IPS DF 4.7 (cell line): ENCODE results near the gene EPHA2.
A peak's percentile ranks its signal among the peaks of the same experiment; 100 is the strongest.

Source experiments
- DNase-seq: peaks from one replicate; pipeline ENCODE4 v3.0.0-alpha.2; 2013; ENCODE audit warnings: low spot score; ENCODE audit errors: extremely low read depth

The EPHA2 gene

DNA sequence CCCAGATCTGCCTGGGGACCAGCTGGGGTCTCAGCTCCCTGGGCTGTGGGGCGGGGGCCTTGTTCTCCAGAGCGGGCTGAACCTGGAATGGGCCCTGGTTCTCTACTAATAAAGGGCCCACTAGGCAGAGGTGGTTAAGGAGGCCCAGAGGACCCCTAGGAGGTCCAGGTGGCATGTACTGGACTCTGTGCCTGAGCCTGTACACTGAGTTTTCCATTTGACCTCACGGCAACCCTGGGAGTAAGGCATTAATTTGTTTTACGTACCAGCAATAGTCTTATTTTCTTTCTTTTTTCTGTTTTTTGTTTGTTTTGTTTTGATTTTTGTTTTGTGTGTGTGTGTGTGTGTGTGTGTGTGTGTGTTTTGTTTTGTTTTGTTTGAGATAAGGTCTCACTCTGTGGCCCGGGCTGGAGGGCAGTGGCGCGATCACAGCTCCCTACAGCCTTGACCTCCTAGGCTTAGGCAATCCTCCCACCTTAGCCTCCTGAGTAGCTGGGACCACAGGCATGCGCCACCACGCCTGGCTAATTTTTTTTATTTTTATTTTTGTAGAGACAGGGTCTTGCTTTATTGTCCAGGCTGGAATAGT lies 62.9 kb downstream of the EPHA2 start:
- no peak for DNase-seq

DNA sequence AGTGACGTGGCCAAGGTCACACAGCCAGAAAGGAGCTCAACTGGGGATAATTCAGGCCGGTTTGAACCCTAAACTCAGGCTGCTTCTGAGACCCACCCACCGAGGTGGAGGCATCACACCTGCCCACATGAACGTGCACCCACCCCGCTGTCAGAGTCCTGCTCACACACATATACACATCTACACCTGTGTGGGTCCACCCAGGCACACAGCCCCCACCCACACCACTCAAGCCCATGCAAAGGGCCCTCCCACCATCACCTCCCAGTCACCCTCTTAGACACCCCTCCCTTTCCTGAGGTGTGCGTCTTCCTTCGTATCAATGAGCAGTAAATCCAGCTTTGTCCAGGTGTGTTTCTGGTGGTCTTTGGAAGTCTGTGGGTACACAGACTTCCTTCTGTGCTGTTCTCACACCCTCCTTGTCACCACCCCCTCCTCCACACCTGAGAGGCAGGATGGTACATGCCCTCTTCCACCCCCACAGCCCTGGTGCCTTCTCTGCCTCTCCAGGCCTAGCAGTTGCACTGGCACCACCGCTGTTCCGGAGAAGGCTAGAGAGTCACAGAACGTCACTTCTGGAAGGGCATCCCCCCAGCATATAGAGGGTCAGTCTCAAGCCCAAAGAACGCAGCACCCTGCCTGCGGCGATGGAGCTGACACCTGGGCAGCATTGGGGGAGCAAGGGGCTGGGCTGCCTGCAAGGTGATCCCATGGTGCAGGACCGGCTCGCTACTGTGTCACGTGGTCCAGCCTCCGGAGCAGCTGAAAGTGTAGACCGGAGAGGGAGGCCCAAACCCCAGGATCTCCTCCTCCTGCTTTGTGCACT lies 63.6 kb downstream of the EPHA2 start:
- no peak for DNase-seq

DNA sequence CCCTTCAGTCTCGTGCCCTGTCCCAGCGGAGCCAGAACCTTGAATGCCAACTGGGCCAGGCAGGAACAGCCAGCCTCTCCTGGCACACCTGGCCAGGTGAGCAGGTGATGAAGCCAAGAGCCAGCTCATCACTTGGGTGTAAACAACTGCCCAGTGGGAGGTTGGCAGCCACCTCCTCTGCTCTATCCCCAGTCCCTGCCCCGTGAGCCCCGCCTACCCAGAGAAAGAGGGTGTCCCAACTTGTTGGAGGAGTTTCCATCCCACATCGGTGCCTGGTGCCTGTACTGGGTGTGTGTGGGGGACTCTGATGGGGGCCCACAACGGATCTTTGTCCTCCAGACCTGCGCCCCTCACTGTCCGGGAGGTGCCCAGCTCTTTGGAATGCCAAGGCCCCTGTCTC lies 64.6 kb downstream of the EPHA2 start:
- DNase-seq: no peak

DNA sequence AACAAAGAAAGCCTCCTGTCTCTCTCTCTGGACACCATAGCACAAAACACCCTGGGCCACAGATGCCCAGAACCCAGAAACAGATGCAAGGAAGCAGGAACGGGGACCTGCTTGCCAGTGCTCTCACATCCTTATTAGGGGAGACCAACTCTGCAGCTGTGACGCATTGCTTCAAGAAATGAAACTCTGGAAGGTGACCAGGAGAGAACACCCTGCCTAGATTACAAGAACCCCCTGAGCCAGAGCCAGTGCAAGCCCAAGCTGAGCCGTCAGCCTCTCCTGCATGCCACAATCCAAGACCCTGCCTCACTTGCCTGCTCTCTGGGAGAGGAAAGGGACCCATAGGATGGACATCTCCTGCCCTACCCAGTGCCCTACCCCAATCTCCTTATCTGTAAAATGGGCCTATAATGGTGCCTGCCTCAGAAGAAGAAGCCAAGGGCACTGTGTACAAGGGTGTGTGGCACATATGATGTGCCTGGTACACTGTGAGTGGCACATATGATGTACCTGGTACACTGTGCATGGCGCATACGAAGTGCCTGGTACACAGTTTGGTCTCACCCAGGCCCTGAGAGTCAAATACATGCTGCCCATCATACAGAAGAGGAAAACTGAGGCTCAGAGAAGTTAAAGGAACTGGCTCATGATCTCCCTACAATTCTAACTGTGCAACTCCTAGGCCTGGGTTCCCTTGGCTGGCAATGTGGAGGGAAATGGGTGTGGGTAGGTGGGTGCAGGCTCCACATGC lies 65.6 kb downstream of the EPHA2 start:
- DNase-seq: no peak

DNA sequence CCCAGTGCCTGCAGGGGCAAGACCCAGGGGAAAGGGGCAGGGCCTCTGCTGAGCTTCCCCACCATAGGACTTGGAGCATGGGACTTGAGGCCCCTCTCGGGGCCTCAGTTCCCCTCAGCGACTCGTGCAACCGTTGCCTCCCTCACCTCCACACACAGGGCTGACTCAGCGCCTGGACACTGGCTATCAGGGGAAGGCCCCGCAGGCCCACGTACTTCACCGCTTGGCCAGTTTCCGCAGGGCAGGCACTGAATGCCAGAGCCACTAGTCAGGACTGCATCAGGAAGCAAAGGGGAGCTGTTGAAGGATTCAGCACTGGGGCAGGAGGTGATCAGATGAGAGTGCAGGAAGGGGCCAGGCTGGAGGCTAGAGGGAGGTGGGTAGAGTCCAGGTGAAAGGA lies 66.9 kb downstream of the EPHA2 start:
- DNase-seq: no peak

DNA sequence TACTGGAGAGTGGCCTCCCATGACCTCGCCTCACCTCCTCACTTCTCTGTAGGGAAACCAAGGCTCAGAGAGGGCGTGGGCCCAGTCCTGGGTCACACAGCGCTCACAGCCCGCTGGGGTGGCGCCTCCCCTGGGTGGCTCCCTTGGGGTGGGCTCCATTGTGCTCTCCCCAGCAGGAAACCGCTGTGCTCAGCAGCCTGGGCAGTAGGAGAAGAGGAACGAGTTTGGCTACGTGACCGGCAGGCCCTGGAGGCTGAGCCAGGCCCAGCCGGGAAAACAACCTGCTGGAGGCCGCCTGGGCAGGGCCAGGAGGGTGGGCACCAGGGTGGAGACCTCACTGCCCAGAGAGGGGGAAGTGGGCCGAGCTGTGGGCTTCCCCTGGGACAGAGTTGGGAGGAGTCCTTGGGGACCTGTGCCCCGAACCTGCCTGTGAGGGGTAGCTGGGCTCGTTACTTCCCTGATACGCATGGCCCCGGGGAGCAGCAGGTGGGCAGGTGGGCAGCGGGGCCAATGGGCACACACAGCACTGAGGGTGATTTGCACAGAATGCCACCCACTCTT lies 67.4 kb downstream of the EPHA2 start:
- DNase-seq: no peak

DNA sequence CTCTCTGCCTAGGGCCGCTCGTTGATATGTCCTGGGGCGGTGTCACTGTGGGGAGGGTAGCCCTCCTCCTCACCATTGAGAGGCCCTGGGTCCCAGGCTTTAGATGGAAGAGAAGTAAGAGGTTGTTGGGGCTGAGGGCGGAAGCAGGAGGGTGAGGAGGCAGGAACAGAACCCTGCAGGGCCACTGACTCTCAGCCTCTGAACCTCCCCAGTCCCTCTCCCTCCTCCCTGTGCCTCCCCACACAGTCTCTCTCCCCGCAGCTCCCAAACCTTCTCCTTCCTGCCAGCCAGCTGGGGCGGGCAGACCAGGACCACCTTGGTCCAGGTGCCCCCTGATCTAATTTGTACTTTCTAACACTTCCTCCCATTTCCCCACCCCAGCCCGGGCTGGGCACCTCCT lies 68.1 kb downstream of the EPHA2 start:
- no peak for DNase-seq

DNA sequence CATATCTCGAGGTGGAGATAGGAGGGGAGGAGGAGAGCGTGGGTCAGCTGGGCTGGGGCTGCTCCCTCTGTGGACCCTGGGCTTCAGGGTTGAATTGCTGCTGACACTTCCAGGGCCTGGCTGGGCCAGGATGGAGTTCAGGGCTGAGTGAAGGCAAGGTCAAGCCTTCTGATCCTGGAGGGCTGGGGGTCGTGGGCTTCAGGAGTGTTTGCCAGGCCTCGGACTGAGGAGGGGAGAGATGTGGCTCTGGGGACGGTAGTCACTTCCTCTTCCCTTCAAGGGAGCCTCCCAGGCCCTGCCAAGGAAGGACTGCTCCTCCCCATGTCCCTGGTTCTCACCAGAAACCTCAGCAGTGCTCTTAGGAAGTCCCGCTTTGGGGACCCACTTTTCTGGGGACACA lies 70.3 kb downstream of the EPHA2 start:
- no peak for DNase-seq

DNA sequence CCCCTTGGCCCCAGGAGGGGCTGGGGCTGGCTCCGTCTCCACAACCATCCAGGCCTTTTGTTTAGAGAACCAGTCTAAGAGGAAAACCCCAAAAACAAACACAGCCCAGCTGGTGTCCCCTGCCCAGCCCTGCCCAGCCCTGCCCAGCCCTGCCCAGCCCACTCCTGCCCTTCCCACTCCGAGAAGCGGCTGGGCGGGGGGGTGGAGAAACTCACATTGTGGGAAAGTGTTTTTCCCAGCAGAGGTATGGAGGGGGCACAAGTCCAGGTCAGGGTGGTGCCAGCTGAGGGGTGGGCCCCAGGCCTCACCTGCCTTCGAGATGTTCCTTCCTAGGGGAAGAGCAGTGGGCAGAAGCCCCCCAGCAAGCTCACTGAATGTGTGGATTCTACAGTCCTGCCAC lies 72.4 kb downstream of the EPHA2 start:
- DNase-seq: no peak

DNA sequence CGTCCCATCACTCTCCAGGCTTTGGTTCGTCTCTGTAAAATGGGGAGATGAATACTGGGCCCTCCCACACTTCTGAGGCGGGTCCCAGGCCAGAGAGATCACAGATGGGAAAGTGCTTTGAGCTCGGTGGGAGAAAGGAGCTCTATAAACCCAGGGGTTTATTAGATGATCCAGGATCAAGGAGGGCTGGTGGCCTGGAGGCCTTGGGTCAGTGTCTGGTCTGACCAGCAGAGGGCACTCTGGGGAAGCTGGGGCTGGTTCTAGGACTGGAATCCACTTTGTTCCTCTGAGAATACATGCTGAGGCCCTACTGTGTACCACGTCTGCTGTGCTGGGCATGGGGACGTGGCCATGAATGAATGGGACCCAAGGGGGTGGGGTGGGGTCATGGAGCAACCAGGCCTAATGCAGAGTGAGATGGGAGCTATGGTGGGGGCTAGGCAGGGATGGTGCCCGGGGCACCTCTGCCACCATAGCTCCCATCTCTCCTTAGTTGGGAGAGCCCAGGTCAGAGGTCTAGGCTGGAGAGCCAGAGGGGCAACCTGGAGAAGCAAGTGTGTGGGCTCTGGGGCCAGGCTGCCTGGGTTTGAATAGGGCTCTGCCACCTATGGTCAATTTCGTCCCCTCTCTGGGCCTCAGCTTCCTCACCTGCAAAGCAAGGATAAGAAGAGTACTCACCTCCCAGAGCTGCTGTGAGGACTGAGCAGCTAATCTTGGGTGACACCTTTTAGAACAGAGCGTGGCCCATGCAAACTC lies 73.4 kb downstream of the EPHA2 start:
- DNase-seq: peak; percentile 60

DNA sequence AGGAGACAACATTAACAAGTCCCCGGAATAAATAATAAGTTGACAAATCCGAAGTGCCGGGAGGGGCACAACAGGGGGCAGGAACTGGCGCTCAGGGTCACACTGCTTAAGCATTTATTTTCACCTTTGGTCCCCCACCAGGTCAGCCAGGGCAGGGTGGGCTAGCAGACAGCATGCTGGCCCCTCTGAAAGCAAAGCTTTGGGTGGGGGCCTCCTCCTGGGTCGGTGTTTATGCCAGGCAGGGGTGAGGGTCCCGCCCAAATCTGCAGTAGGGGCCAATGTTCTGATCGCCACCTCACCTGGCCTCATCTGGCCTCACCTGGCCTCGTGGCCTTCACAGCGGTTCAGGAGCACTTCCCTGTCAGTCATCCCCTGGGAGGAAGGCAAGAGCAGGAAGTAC lies 74.2 kb downstream of the EPHA2 start:
- DNase-seq: no peak

DNA sequence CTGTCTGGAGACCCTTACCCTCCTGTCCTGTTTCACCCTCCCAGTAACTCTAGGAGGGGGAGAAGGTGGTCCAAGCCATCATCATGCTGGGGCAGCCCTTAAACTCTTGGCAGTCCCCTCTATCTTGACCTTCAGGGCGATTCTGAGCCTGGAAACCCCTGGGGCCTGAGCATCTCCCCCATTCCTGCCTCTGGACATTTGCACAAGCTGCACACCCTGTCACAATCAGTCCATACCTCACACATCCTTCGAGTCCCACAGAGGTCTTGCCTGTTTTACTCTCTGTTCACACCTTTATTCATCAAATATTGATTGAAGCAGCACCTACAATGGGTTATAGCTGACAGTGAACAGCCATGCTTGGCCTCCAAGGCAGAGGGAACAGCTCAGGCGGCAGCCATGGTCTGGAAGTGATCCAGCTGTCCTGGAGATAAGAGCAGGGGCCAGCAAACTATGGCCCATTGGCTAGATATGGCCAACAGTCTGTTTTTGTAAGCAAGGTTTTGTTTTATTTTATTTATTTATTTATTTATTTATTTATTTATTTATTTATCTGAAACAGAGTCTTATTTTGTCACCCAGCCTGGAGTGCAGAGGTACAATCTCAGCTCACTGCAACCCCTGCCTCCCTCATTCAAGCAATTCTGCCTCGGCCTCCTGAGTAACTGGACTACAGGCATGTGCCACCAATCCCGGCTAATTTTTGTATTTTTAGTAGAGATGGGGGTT lies 75.3 kb downstream of the EPHA2 start:
- no peak for DNase-seq

DNA sequence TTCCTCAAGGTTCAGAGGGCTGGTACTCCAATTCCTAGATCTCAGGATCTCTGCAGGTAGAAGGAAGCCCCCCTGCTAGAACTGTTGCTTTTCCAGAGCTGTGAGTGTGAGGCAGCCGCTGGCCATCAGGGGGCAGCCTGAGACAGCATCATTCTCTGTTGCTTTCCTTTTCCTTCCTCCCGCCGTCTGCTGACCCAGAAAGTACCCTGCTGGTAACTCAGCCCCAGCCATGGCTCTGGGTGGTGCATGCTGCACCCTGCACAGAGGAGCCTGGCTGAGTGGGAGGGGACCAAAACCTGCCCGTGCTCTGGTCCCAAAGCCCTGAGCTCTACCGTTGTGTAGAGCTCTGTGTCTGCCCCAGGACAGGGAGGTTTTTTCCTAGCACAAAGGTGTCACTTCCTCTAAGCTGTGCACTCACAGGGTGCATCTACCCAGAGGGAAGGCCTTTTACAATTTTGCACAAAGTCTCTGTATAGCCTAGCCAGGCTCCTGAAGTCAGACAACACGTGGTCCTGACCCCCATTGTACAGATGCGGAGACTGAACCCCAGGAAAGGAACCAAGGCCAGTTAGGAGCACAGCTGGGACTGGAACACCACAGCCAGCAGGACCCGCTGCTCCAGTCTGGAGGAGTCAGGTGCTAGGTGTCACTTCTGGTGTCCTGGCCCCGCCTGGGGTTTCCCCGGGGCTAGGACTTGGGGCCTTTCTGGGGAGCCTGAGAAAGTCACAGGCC lies 76.8 kb downstream of the EPHA2 start:
- peak; percentile 56 for DNase-seq

DNA sequence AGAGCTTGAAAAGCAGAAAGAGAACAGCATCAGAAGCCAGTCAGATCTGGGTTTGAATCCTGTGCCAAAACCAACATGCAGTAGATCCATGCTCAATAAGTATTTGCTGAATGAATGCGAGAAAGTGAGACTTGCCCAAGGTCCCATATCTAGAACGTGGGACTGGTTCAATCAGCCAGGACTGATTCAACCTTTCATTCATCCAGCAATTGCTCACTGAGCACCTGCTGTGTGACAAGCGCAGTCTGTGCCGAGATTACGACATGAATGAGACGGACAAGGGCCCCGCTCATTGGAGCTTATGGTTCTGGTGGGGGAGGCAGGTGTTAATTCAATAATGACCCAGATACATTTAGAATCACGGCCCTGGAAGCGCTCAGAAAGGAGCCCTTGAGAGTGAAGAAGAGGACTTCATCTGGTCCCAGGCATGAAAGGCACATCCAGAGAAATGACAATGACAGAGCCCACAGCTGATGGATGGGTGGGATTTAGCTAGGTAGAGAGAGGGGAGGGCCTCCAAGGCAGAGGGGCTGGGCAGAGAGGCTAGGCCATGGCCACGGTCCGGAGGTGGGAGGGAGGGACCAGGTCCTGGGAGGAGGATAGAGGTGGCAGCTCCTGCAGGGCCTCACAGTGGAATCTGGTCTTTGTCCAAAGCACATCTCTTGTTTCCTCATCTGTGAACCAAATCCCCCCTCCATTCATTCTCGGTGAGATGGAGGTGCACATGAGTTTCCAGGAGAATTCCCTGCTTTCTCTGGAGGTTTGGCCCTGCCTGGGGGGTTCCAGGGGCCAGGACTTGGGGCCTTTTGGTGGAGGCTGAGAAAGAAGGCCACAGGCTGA lies 78.2 kb downstream of the EPHA2 start:
- no peak for DNase-seq

DNA sequence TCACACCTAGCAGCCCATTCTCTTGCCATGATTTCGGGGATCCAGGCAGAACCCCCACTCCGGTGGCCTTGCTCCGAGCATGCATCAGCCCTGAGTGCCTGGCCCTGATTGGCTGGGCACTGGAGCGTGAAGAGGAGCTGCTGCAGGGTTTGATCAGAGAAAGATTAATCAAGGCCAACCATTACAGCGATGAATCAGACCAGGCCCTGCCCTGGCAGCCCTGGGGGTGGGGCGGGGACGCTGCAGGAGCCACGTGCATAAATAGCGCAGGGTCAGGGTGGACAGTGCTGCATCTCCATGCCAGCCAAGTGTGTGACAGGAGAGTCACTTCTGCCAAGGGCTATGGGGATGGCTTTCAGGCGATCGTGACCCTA lies 79.0 kb downstream of the EPHA2 start:
- DNase-seq: no peak

DNA sequence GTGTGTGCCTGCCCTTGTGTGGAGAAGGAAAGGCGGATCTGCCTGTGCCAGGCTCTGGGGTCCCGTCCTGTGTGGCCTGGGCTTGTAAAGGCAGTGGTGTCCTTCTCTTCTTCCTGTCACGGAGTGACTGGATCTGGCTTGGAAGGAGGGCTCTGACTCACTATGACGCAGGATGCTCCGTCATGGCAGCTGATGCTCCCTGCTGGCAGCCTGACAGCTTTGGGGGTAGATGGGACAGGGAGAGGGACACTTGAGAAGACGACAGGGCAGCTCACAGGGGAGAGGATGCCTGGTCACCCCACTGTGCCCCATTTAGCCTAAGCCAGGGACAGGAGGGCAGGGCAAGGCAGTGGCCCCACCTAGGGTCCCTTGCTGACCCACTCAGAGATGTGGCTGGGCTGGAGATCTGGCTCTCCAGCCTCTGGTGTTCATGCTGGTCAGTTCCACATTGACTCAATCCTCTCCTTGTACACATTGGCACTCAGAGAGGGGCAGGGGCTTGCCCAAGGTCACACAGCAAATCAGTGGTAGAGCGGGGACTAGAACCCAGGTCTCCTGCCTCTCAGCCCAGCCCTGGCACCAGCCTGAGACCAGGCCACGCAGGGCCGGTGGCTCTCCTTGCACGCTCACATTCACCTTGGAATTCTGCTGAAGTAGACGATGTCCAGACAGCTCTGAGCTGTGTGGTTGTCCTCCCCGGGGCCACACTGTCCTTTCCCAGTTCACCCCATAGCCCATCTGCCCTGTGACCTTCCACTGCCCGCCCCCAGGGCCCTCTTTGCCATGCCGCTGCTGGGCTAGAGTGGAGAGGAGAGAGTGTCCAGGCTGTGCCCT lies 79.6 kb downstream of the EPHA2 start:
- DNase-seq: no peak

DNA sequence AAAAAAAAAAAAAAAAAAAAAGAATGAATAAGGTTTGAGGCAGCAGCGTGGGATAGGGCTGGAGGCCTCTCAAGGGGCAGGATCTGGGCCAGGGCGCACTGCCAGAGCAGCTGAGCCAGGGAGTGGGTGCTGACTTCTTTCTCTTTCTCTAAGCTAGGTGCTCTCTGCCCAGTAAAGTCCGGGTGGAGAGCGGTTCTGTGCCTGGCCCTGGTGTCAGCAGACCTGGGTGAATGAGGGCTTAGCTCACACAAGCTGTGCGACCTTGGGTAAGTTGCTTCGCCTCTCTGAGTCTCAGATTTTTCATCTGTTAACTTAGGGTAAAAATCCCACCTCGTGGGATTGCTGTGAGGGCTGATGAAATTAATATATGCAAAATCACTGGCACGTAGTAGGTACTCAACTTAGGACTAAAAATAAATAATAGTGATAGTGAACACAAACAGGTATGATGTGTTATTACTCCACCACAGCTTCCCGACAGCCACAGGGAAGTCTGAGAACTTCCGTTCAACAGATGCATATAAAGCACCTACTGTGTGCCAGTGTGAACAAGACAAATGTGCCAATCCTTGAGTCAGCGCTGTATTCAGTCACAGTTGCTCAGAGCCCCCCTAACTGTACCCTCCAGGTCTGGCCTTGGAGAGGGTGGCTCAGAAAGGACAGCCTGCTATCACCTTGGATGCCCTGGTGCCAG lies 80.4 kb downstream of the EPHA2 start:
- DNase-seq: no peak
